ENCODE measurements around the gene EFNB2. TPM values are rescaled to one million over a fixed set of nuclear protein-coding genes. Genes with fewer than 3 reads are reported as not detected.

Gene EFNB2
- total and polyA plus RNA-seq, 9 of the 15 experiments (the other 6 are each of a cell fraction or from before 2014, with no cell fraction given) = 0.01 to 0.29 (median 0.18) TPM

- TF ChIP-seq POU5F1 (IDR thresholded peaks at IDR 0.05; ENCODE audit: borderline replicate concordance, low read depth, low read length, partially characterized antibody) (no peak), PRMT5 (CRISPR knock-in tag; IDR thresholded peaks at IDR 0.05) (no peak), ZFP1 (CRISPR knock-in tag; IDR thresholded peaks at IDR 0.05) (no peak), EP300 (IDR thresholded peaks at IDR 0.05; ENCODE audit: low read length) (no peak)
- TF ChIP-seq, protein P1, sequence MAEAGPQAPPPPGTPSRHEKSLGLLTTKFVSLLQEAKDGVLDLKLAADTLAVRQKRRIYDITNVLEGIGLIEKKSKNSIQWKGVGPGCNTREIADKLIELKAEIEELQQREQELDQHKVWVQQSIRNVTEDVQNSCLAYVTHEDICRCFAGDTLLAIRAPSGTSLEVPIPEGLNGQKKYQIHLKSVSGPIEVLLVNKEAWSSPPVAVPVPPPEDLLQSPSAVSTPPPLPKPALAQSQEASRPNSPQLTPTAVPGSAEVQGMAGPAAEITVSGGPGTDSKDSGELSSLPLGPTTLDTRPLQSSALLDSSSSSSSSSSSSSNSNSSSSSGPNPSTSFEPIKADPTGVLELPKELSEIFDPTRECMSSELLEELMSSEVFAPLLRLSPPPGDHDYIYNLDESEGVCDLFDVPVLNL (CRISPR knock-in tag; IDR thresholded peaks at IDR 0.05; ENCODE audit: low read depth) = no peak
These were observed 1.4 kb downstream of the EFNB2 start (continued) for GRCh38 chr13:106533943-106534638.

DNA sequence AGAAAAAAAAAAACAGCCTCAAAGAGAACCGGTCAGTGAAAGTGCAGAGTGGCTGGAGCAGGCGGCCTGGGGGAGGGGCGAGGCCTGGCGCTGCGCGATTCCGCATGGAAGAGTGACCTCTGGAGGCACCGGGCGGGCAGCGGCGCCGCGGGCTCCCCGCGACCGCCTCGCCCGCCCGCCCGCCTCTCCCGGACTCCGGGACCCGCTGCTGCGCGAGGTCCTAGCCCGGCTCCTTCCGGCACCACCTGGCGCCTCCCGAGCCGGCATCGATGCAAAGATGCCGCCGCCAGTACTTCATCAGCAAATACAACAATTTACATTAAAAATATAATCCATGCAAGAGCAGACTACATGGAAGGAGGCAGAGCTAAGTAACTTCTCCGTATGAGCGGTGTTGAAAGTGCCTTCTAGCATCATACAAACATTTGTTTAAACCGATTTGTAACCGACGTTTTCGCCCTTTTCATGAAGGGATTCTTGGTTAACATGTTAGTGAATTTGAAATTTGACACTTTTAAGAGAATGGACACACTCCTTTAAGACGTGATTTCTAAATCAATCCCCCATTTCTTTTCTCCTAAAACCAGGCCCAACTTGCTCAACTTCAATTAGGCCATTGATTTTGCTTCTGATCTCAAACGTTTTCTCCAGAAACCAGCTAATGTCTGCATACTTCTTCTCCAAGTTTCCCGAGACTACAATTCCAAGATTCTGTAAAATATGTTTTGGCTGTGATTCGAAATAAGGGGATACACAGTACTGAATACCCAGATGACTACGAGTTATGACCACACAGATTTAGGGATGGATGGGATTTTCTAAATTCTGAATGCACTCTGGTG is 2.1 kb downstream of the EFNB2 start:
- in situ Hi-C loops (cut with MboI) (no loop called here), intact Hi-C loops (cut with micrococcal nuclease) (no loop called here)
- no peak overlapping the region for H3K4me3 ChIP-seq
- ATAC-seq (no peak), FAIRE-seq (no peak), DNase-seq (ENCODE audit: extremely low read depth in 1 of 4, low spot score in 3 of 4) (no peak)
- no peaks in the 10 kb centered on the region for H4K20me1 ChIP-seq (replicated peaks; ENCODE audit: control insufficient read depth, insufficient read depth, low read length)
- H3K9me3 ChIP-seq (replicated peaks; ENCODE audit: control insufficient read depth, insufficient read depth, low read depth, low read length) = no peaks in the 10 kb centered on the region
- H3K27ac ChIP-seq (ENCODE audit: extremely low read depth, low read depth, low read length) = no peak overlapping the region
- peaks cover 0 to 19% of the 10 kb centered on the region in 2 experiments; a peak in 2 of 5 replicates for H3K4me1 ChIP-seq (replicated peaks in 1 of 2; ENCODE audit: control insufficient read depth in 2 of 2, insufficient read depth in 2 of 2, low read length in 2 of 2)
- no peaks in the 10 kb centered on the region for H3K36me3 ChIP-seq (ENCODE audit: control insufficient read depth, insufficient read depth, low read length)
- no peak for TF ChIP-seq GTF2F1 (IDR thresholded peaks at IDR 0.05; ENCODE audit: low read depth, low read length)
- no peak for TF ChIP-seq ZFP30 (CRISPR knock-in tag; IDR thresholded peaks at IDR 0.05; ENCODE audit: borderline replicate concordance)
- TF ChIP-seq ZNF445 (CRISPR knock-in tag; IDR thresholded peaks at IDR 0.05; ENCODE audit: low read depth) = no peak
- TF ChIP-seq, protein P2, sequence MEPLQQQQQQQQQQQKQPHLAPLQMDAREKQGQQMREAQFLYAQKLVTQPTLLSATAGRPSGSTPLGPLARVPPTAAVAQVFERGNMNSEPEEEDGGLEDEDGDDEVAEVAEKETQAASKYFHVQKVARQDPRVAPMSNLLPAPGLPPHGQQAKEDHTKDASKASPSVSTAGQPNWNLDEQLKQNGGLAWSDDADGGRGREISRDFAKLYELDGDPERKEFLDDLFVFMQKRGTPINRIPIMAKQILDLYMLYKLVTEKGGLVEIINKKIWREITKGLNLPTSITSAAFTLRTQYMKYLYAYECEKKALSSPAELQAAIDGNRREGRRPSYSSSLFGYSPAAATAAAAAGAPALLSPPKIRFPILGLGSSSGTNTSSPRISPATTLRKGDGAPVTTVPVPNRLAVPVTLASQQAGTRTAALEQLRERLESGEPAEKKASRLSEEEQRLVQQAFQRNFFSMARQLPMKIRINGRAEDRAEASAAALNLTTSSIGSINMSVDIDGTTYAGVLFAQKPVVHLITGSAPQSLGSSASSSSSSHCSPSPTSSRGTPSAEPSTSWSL (CRISPR knock-in tag; IDR thresholded peaks at IDR 0.05; ENCODE audit: borderline replicate concordance) = no peak
- TF ChIP-seq NFXL1 (CRISPR knock-in tag; IDR thresholded peaks at IDR 0.05) = no peak
- H2AFZ ChIP-seq (ENCODE audit: low read depth, low read length) = no peak overlapping the region
- no peaks in the 10 kb centered on the region for H3K79me2 ChIP-seq (ENCODE audit: control insufficient read depth, insufficient read depth, low read length)
- CTCF ChIA-PET (ENCODE audit: low intra/inter-chr PET ratio) = no interaction called here
- H3K4me2 ChIP-seq (ENCODE audit: insufficient read depth, low read length) = no peak overlapping the region
- WGBS (ENCODE audit: insufficient coverage, low coverage, missing lambda C conversion rate) = 35% methylated on average over 6 of the region's 44 CpGs
- no TSS peak for BruUV-seq (replicated peaks)
- H3K9ac ChIP-seq (ENCODE audit: insufficient read depth in 1 of 2, low read depth in 2 of 2, low read length in 2 of 2) = no peak overlapping the region
- H3K27me3 ChIP-seq (ENCODE audit: control insufficient read depth in 2 of 2, insufficient read depth in 2 of 2, low read length in 2 of 2) = peaks cover 0 to 5% of the 10 kb centered on the region in 2 experiments; a peak in 1 of 5 replicates
- H3K9me1 ChIP-seq (ENCODE audit: control insufficient read depth, insufficient read depth, low read length) = no peaks in the 10 kb centered on the region
- POLR2A ChIA-PET = no interaction called here

All from K562 (cell line).